Bronchial epithelial cell (primary cell): ENCODE results near the gene PSMD12. TPM values are rescaled to one million over a fixed set of nuclear protein-coding genes. Genes with fewer than 3 reads are reported as not detected.

ENCODE experiments used
- DNase-seq: peaks from one replicate; pipeline ENCODE4 v3.0.0-alpha.2; 2010; ENCODE audit warnings: low read depth
- FAIRE-seq: peaks from 2 replicates; lab custom pipeline; 2011; peaks lifted over from hg19 to GRCh38; lab: Jason Lieb, UNC
- H3K27me3 ChIP-seq: 2 replicates; pipeline ENCODE4 v1.5.1; 2011; ENCODE audit warnings: low read length; ENCODE audit not compliant: control insufficient read depth, insufficient read depth
- H3K36me3 ChIP-seq: 2 replicates; pipeline ENCODE4 v1.5.1; 2011; ENCODE audit warnings: low read length; ENCODE audit not compliant: control insufficient read depth, insufficient read depth
- H3K4me3 ChIP-seq: 2 replicates; pipeline ENCODE4 v1.5.1; 2011; ENCODE audit warnings: mild to moderate bottlenecking, low read depth, low read length, control low read depth
- total RNA-seq: library from RNA; depleted of rRNA; stranded (reverse); fragments of >200 nt; gene quantifications from 2 replicates; pipeline ENCODE4 v1.2.1, GENCODE V29; 2014
- TF ChIP-seq, protein P1 (sequence below): IDR thresholded peaks from 2 replicates; pipeline ENCODE4 v1.5.1; 2011; ENCODE audit warnings: mild to moderate bottlenecking, moderate library complexity, low read length, control low read depth, inconsistent platforms; ENCODE audit not compliant: insufficient read depth, severe bottlenecking

The PSMD12 gene
- 13.2 and 26.2 TPM in 2 replicates for total RNA-seq

DNA sequence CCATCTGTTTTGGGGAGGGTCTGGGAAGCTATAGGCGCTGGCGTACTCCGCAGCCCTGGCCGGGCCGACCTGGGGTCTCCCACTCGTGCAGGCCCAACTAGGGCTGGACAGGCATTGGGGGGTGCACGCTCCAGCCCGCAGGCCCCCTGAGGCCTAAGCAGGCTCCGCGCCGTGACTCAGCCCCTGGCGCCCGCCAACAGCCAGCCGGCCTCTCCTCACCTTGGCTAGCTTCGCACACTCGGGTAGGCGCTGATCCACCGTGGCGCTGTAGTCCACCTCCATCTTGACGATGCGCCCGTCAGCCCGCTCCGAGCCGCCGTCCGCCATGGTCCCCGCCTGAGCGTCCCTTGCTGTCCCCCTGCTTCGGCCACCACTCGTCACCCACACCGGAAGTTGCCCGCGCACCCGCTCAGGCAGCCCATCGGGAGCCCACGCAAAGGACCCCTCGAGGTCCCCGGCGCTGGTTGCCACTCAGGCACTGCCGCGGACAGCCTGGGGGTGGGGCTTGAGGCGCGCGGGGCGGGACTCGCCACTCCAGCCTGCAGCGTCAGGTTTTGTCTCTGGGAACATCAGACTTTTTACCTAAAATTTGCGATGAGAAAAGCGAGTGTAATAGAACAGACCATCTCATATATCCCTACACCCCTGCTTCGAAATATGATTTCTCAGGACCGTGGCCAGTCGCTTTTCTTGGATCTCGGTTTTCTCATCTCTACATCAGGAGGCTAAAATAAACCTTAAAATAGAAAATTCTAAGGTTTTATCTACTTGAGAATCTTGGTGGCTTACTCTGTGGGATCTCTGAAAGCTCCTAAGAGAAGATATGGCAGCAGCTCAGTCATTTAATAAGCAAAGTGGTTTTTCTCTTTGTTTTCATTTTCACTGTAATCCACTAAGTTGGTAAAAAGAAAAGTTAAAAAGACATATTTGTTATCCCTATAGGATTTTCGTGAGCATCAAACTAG is at the start of gene PSMD12:
TSS of gene PSMD12 (minus strand) at position 385 of the 965 bp plus-strand sequence. CDS start at position 327, 58 bp downstream.
- TF ChIP-seq, protein P1, sequence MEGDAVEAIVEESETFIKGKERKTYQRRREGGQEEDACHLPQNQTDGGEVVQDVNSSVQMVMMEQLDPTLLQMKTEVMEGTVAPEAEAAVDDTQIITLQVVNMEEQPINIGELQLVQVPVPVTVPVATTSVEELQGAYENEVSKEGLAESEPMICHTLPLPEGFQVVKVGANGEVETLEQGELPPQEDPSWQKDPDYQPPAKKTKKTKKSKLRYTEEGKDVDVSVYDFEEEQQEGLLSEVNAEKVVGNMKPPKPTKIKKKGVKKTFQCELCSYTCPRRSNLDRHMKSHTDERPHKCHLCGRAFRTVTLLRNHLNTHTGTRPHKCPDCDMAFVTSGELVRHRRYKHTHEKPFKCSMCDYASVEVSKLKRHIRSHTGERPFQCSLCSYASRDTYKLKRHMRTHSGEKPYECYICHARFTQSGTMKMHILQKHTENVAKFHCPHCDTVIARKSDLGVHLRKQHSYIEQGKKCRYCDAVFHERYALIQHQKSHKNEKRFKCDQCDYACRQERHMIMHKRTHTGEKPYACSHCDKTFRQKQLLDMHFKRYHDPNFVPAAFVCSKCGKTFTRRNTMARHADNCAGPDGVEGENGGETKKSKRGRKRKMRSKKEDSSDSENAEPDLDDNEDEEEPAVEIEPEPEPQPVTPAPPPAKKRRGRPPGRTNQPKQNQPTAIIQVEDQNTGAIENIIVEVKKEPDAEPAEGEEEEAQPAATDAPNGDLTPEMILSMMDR: peak; percentile 14
- Histone ChIP-seq H3K36me3 (no peaks in the 10 kb centered on the region), H3K4me3 (peak within 1 kb of the TSS; percentile 99), H3K27me3 (no peaks in the 10 kb centered on the region)
- FAIRE-seq: no peak
- DNase-seq: peak; percentile 62

DNA sequence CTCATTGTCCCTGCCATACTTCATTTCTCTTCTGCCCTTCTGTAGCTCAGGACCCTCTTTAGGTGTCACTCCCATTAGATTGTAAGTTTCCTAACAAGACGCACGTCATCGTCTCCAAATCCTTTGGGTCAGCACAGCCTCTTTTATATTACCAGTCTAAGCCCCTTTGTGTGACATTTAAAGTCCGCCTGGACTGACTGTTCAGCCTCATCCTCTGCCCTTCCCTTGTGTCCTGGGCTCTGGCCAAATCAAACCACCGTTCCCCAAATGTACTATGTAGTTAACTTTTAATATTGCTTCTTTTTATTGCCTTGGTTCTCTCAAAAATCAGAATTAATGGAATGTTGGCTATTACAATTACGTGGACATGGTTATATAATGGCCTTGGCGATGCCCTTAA is 48.9 kb upstream of the PSMD12 start:
- DNase-seq: no peak
- TF ChIP-seq, protein P1: no peak
- no peaks in the 10 kb centered on the region for H3K27me3 ChIP-seq
- H3K36me3 ChIP-seq: no peaks in the 10 kb centered on the region
- FAIRE-seq: no peak
- no peak overlapping the region for H3K4me3 ChIP-seq

DNA sequence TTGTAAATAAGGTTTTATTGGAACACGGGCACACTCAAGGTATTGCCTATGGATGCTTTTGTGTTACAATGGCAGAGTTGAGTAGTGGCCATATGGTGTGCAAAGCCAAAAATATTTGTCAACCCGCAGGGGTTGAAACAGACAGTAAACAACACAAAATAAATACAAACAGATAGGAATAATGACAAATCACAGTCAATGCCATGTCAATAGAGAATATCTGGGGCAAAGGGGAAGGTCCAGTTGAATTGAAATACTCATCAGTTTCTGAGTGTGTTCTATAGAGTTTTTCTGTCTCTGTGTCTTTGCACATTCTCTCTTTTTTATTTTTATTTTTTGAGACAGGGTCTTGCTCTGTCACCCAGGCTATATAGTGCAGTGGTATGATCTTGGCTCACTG is 48.2 kb upstream of the PSMD12 start:
- no peak overlapping the region for H3K4me3 ChIP-seq
- H3K36me3 ChIP-seq: no peaks in the 10 kb centered on the region
- TF ChIP-seq, protein P1: no peak
- no peak for FAIRE-seq
- H3K27me3 ChIP-seq: no peaks in the 10 kb centered on the region
- no peak for DNase-seq

DNA sequence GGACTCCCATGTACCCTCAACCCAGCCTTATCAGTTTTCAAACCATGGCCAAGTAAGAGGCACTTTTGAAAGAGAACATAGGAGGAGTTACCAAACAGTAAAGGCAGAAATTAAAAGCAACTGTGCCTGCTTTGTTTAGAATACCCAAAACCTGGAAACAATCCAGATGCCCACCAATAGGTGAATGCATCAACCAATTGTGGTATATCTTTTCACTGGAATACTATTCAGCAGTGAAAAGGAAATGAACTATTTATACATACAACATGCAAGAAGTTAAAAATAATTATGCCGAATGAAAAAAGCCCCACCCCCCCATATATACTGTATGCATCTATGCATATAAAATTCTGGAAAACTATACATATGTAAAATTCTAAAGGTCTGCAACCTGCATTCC is 47.8 kb upstream of the PSMD12 start:
- H3K27me3 ChIP-seq: no peaks in the 10 kb centered on the region
- TF ChIP-seq, protein P1: no peak
- DNase-seq (no peak), FAIRE-seq (no peak)
- no peaks in the 10 kb centered on the region for H3K36me3 ChIP-seq
- no peak overlapping the region for H3K4me3 ChIP-seq

DNA sequence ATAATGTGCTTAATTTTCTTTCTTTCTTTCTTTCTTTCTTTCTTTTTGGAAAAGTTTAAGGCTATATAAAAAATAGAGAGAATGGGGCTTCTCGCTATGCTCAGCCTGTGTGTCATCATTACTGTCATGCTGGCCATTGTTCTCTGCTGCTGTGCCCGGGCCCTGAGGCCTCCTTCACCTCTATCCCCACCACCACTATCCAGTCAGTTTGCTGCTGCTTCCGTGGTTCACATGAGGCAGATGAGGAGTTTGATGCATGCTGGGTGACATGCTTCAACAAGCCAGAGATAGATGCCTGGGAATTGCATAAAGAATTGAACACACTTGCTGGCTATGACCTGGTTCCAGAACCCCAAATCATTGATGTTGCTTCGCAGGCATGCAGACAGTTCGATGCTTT is 47.0 kb upstream of the PSMD12 start:
- no peaks in the 10 kb centered on the region for H3K27me3 ChIP-seq
- TF ChIP-seq, protein P1: no peak
- no peaks in the 10 kb centered on the region for H3K36me3 ChIP-seq
- no peak overlapping the region for H3K4me3 ChIP-seq
- DNase-seq (peak; percentile 82), FAIRE-seq (no peak)

DNA sequence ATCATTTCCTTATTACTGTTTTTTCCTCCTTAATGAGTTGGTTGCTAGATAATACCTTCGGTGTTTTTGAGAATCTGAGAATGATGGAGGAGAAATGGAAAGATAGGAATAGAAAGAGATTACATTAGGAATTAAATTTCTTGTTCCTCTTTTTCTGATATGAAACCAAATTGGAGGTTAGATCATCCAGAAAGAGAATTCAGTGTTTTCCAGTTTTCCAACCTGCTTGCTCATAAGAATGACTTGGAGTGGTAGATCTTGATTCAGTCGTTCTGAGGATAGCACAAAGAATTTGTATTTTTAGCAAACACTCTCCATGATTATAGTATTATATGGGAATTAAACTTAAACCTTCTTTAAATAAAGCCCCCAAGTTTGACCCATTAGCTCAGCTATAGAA is 46.6 kb upstream of the PSMD12 start:
- DNase-seq (no peak), FAIRE-seq (no peak)
- TF ChIP-seq, protein P1: no peak
- Histone ChIP-seq H3K27me3 (no peaks in the 10 kb centered on the region), H3K4me3 (no peak overlapping the region), H3K36me3 (no peaks in the 10 kb centered on the region)
